Measurements from ENCODE around the gene FADS3.

Gene FADS3

DNA sequence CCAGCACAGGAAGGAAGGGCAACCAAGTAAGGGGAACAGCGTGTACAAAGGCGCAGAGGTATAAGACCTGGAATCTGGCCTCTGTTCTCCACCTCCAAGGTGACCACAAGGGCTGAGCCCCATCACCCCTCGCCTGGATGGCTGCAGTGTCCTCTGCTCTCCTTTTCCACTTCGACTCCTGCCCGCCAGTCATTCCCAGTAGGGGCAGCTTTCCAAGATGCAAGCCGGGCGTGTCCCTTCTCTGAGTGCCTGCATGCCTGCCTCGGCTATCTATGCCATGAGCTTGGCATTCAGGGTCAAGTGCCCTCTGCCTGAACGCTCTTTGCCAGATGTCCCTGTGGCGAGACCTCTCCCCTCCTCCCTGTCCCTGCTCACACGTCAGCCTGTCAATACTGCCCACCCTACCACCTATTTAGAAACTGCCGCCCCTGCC is 17.0 kb downstream of the FADS3 start:
- DNase-seq: no peak

DNA sequence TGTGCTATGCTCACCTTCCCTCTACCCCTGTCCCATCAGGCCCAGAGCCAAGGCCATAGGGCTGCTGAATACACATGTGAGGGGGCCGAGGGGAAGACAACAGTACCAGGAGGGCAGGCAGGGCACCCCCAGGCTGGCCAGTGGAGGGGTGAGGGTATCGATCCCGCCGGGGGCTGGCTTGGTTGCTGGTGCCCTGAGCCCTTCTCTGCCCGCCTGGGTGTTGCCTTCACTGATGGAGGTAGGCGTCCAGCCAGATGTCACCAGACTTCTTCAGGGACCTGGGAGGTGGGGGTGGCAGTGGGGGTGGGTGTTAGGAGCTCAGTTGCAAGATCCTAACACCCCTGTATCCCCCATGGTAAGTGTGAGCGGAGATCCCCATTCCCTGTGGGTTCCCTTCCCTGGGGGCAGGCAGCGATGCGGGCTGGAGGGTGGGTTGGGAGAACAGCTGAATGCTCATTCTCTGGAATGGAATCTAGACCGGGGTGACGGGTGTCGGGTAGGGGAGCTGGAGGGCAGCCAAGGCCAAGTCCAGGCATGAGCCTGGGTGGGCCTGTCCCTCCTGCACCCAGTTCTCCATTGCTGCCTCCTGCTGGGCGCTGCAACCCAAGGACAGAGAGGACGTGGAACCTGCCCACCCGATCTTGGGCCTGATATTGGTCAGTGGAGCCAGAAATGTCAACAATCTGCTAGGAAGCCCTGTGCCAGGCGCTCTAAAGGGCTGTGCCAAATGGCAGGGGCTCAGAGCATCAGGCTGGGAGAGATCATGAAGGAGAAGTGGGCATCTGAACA is 17.6 kb downstream of the FADS3 start:
- no peak for DNase-seq

DNA sequence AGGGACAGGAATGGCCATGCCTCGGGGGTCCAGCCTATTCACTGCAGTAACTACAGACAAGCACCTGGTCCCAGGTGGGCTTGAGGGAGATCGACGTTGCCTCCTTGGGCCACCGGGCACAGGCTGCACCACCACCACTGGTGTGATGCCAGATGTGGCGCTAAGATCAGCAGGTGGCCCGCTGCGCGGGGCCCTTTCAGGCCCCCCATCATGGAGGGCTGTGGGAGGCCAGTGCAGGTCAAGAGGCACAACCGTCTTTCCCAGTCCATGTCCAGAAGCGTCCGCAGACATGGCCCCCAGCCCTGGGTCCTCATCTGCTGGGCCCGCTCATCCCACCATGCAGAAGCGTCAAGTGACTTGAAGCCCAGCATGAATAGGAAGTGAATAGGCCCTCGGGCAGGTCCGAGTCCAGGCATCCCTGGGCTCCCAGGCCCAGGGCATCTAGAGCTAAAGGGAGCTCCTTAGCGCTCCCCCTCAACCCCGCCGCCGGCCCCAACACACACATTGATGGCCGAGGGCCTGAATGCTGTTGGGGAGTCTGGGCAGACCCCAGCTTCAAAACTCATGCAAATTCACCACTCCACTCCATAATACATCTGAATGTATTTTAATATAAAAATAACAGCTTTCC is 18.3 kb downstream of the FADS3 start:
- no peak for DNase-seq

GRCh38 chr11:61871158-61871597 is 20.2 kb downstream of the FADS3 start:
- DNase-seq: peak; percentile 36

DNA sequence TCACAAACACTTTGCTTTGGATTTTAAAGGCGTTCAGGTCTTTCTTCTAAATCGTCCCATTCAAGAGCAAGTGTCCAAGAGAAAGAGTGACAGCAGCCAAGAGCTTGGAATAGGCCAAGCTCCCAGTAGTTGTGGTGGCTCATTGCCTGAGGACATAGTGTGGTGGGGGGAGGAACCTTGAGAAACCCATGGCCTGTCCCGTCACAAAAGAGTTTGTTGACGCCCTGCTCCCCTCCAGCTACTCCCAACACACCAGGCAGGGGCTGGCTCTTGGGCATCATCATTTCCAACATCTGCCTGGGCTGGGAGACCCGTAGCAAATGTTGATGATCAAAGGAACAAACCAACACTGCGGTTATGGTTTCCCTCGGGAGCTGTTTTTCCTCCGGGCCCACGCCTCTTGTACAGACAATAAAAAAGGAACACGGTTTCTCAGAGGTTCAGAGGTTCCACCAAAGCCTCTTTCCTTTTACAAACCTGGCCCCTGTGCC is 20.8 kb downstream of the FADS3 start:
- no peak for DNase-seq

GRCh38 chr11:61869708-61870451 is 21.5 kb downstream of the FADS3 start:
- no peak for DNase-seq

DNA sequence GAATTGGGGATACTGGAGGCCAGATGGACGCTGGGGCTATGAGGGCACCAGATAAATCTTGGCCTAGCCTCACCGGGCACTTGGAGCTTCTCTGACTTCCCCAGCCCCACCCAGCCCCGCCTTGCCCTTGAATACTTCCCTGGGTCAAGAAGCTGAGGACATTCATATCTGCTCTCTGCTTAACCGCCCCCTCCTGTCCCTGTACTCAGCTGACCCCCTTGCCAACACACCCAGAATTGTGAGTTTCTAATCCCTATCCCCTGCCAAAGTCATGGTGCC is 22.0 kb downstream of the FADS3 start:
- DNase-seq: no peak

DNA sequence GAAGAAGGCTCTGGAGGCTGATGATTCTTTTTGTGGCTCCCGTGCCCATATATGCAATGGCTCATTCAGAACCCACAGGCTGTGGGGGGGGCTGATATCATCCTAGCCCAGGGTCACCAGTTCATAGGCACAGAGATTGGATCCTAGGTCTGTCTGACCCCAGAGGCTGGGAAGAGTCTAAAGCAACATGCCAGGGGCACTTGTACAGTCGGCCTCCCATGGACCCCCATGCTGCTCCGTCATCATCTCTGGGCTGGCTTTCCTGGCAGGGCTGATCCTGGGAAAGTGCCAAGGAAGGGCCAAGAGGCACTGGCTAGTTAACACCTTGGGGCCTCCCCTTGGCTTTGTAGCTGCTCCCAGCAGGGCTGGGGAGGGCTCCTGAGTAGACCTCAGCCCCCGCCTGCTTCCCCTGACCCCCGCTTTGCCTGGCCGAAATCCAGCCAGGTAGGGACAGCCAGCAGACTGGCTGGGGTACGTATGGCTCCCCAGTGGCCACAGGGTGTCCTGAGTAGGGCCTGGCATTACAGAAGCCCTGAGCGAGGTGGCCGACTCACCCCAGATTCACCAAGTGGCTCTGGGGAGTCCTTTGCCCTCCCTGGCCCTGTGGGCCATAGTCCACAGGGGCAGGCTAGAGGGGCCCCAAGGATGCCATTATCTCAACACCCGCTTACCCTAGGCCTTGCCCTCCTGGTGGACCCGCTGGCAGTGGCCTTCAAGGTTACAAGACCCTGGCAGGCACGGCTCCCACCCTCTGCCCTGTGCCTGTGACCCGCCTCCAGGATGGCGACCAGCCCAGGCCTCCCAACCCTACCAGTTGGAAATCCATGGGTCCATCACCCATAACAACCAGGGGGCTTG is 22.5 kb downstream of the FADS3 start:
- no peak for DNase-seq

DNA sequence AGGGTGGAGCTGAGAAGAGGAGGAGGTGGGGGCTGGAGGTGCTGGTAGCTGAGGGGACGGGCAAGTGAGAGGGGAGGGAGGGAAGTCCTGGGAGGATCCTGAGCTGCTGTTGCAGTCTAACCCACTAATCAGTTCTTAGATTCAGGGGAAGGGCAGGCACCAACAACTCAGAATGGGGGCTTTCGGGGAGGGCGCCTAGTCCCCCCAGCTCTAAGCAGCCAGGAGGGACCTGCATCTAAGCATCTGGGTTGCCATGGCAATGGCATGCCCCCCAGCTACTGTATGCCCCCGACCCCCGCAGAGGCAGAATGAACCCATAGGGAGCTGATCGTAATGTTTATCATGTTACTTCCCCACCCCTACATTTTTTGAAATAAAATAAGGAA is 24.4 kb downstream of the FADS3 start:
- no peak for DNase-seq

DNA sequence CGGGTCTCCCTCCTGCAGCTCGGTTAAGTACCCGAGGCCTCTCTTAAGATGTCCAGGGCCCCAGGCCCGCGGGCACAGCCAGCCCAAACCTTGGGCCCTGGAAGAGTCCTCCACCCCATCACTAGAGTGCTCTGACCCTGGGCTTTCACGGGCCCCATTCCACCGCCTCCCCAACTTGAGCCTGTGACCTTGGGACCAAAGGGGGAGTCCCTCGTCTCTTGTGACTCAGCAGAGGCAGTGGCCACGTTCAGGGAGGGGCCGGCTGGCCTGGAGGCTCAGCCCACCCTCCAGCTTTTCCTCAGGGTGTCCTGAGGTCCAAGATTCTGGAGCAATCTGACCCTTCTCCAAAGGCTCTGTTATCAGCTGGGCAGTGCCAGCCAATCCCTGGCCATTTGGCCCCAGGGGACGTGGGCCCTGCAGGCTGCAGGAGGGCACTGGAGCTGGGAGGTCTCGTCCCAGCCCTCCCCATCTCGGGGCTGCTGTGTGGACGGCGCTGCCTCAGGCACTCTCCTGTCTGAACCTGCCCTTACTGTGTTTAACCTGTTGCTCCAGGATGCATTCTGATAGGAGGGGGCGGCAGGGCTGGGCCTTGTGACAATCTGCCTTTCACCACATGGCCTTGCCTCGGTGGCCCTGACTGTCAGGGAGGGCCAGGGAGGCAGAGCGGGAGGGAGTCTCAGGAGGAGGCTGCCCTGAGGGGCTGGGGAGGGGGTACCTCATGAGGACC is 25.0 kb downstream of the FADS3 start:
- DNase-seq: no peak

- DNase-seq: no peak
These were observed 26.2 kb downstream of the FADS3 start for GRCh38 chr11:61864814-61865775.

GRCh38 chr11:61863548-61864081 is 27.7 kb downstream of the FADS3 start:
- DNase-seq: no peak

DNA sequence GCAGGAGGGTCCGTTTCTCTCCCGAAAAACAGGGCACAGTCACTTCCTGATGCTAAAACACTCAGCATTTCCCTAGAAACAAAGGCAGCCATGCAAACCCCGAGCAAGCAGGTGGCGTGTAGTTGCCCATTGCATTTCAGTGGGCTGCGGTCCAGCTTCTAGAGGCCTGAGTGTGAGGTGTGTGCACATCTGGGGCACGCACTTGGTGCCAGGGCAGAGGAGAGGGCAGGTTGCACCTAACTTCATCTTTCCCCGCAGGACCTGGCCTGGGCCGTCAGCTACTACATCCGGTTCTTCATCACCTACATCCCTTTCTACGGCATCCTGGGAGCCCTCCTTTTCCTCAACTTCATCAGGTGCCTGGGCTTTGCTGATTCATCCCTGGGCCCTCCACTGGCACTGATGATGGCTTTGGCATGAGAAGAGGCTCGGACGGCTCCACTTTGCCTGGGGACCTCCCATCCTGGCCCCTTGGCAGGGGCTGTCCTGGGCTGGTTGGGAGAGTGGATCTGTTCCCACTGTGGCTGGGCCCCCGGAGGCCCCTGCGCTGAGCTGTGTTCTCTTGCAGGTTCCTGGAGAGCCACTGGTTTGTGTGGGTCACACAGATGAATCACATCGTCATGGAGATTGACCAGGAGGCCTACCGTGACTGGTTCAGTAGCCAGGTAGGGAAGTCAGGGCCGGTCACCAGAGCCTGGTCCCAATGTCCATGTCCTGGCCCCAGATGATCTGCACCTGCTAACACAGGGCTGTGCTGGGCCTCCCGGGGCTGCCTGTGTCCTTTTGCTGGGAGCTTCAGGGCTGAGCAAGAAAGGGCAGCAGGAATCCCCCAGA is 28.4 kb downstream of the FADS3 start:
- DNase-seq: no peak

- DNase-seq: no peak
These were observed 29.7 kb downstream of the FADS3 start for GRCh38 chr11:61861634-61862033.

GRCh38 chr11:61860054-61860903 is 31.1 kb downstream of the FADS3 start:
- DNase-seq: no peak

- DNase-seq: no peak
These were observed 35.2 kb downstream of the FADS3 start for GRCh38 chr11:61855939-61856680.

DNA sequence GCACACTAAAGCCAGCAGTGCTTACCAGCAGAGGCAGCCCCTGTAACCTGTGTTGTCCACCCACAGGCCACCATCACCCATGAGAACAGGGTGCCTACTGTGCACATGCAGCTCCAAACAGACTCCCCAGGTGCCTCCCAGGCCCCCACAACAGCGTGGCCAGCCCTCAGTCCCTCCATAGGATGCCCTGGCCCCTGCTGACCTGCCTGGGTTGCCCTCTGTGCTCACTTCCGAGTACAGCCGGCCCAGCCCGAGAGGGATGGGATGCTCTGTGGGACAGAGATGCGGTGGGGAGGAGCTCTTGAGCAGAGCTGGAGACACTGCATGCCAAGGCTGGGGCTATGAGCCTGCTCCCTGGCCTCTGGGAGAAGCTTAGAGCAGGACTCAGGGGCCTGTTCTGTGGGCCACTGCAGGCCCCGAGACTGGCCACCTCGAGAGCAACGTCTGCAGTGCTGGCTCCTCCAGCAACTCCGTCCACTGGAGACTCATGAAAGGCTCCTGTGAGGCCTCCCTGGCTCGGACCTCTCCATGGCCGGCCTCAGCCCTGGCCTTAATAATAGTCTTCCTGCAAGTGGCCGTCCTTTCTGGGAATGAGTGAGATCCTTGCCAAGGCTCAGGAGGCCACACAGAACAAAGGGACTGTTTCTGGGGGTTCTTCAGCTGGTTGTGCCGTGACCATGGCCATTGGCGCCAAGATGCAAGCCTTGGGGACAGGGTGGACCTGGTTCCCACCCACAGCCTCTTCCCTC is 36.2 kb downstream of the FADS3 start:
- DNase-seq: no peak

All from MV-4-11 (cell line).